Nephron progenitor cell (in vitro differentiated cells): ENCODE data around the gene SYT1.

Experiments
- DNase-seq: peaks from one replicate; pipeline ENCODE4 v3.0.0; 2021
- H3K27ac Mint-ChIP-seq: 2 replicates; pipeline ENCODE4 v1.8.0; 2021; ENCODE audit warnings: mild to moderate bottlenecking, moderate library complexity, mixed read lengths
- H3K27me3 Mint-ChIP-seq: 2 replicates; pipeline ENCODE4 v1.8.0; 2021; ENCODE audit warnings: mild to moderate bottlenecking, low read depth, mixed read lengths; ENCODE audit not compliant: poor library complexity
- H3K36me3 Mint-ChIP-seq: 2 replicates; pipeline ENCODE4 v1.8.0; 2021; ENCODE audit warnings: low read depth, mixed read lengths
- H3K4me1 Mint-ChIP-seq: 2 replicates; pipeline ENCODE4 v1.8.0; 2021; ENCODE audit warnings: mixed read lengths
- H3K4me3 Mint-ChIP-seq: 2 replicates; pipeline ENCODE4 v1.8.0; 2021; ENCODE audit warnings: mild to moderate bottlenecking, moderate library complexity, mixed read lengths
- H3K9me3 Mint-ChIP-seq: 2 replicates; pipeline ENCODE4 v1.8.0; 2021; ENCODE audit warnings: mild to moderate bottlenecking, moderate library complexity, mixed read lengths
- TF ChIP-seq, protein P1 (sequence below): fragments of 200-600 bp; sonication (generic); IDR thresholded peaks from 2 replicates; pipeline ENCODE4 v1.5.0; 2021; ENCODE audit warnings: antibody characterized with exemption

SYT1 gene

GRCh38 chr12:79125358-79125757 lies 260.8 kb downstream of the SYT1 start:
- Mint-ChIP-seq H3K27ac (no peak overlapping the region), H3K4me3 (no peak overlapping the region), H3K9me3 (no peaks in the 10 kb centered on the region), H3K27me3 (no peaks in the 10 kb centered on the region), H3K36me3 (no peaks in the 10 kb centered on the region), H3K4me1 (peaks cover 7% of the 10 kb centered on the region)
- TF ChIP-seq, protein P1, sequence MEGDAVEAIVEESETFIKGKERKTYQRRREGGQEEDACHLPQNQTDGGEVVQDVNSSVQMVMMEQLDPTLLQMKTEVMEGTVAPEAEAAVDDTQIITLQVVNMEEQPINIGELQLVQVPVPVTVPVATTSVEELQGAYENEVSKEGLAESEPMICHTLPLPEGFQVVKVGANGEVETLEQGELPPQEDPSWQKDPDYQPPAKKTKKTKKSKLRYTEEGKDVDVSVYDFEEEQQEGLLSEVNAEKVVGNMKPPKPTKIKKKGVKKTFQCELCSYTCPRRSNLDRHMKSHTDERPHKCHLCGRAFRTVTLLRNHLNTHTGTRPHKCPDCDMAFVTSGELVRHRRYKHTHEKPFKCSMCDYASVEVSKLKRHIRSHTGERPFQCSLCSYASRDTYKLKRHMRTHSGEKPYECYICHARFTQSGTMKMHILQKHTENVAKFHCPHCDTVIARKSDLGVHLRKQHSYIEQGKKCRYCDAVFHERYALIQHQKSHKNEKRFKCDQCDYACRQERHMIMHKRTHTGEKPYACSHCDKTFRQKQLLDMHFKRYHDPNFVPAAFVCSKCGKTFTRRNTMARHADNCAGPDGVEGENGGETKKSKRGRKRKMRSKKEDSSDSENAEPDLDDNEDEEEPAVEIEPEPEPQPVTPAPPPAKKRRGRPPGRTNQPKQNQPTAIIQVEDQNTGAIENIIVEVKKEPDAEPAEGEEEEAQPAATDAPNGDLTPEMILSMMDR: no peak
- no peak for DNase-seq

- H3K4me3 Mint-ChIP-seq: no peak overlapping the region
- no peak for DNase-seq
- H3K4me1 Mint-ChIP-seq: peaks cover 7% of the 10 kb centered on the region
- H3K36me3 Mint-ChIP-seq: peaks cover 5% of the 10 kb centered on the region
- TF ChIP-seq, protein P1: no peak
- no peak overlapping the region for H3K27ac Mint-ChIP-seq
- no peaks in the 10 kb centered on the region for H3K9me3 Mint-ChIP-seq
- H3K27me3 Mint-ChIP-seq: no peaks in the 10 kb centered on the region
These were observed 262.7 kb downstream of the SYT1 start for GRCh38 chr12:79127271-79127751.

GRCh38 chr12:79128956-79129355 lies 264.4 kb downstream of the SYT1 start:
- TF ChIP-seq, protein P1: no peak
- Mint-ChIP-seq H3K27me3 (no peaks in the 10 kb centered on the region), H3K36me3 (peaks cover 5% of the 10 kb centered on the region), H3K4me1 (peaks cover 7% of the 10 kb centered on the region), H3K9me3 (no peaks in the 10 kb centered on the region), H3K4me3 (no peak overlapping the region), H3K27ac (no peak overlapping the region)
- DNase-seq: no peak

DNA sequence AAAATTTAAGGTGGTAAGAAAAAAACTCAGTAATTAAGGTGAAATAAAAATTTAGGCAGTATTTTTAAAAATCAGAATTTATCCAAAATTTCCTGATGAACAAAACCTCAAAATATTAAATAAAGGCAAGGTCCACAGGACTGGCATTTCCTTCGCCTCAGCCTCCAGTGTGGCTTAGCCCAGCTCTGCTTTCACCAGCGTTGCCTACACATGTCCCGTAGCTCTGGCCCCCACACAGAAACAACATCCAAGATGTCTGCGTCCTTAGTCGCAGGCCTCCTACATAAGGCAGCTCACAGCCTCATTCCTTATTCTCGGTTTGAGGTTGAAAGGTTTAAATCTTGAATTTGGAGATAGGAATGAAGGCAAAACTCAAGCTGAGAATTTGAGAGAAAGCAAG lies 274.3 kb downstream of the SYT1 start:
- H3K9me3 Mint-ChIP-seq: no peaks in the 10 kb centered on the region
- no peaks in the 10 kb centered on the region for H3K36me3 Mint-ChIP-seq

DNA sequence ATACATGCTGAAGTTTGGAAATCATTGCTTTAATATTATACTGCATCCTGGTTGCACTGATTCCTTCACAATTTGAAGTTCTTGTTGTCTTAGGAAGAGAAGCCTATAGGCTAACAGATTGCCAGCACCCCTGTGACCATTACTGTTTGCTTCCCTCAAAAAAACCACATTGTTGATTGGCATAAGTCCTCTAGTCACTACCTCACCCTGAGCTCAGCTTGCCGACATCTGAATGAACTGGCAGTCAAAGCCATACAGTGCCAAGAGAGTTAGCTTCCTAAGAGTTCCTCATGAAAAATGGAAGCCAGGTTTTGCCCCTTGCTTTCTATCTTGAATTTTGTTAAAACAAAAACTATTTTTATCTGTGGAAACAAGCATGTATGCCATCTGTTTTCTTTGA lies 276.1 kb downstream of the SYT1 start:
- Mint-ChIP-seq H3K27me3 (no peaks in the 10 kb centered on the region), H3K9me3 (no peaks in the 10 kb centered on the region), H3K4me1 (no peaks in the 10 kb centered on the region), H3K4me3 (no peak overlapping the region), H3K36me3 (no peaks in the 10 kb centered on the region), H3K27ac (no peak overlapping the region)
- TF ChIP-seq, protein P1: no peak
- DNase-seq: no peak

More for the DNA sequence above, 274.3 kb downstream of the SYT1 start:
- no peak for DNase-seq
- no peaks in the 10 kb centered on the region for H3K27me3 Mint-ChIP-seq
- no peak overlapping the region for H3K27ac Mint-ChIP-seq
- H3K4me1 Mint-ChIP-seq: no peaks in the 10 kb centered on the region
- no peak overlapping the region for H3K4me3 Mint-ChIP-seq
- TF ChIP-seq, protein P1: no peak

DNA sequence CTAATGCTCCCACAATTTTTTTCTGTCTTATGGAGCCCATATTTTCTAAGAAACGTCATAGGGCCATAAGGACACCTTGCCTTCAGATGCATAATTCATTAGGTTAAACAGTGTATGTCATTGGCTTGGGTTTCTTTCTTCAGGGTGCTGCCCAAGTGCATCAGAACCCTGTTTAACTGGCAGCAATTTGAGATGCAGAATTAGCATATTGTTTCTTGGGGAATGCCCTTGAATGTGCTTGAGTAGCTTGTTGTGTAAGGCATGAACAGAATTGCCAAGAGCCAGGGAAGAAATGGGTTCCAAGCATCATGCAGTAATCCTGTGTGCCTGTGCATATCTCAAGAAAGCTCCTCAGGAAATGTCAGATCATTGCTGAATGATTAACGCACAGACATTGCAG lies 277.2 kb downstream of the SYT1 start:
- no peaks in the 10 kb centered on the region for H3K4me1 Mint-ChIP-seq
- no peak overlapping the region for H3K27ac Mint-ChIP-seq
- H3K4me3 Mint-ChIP-seq: no peak overlapping the region
- DNase-seq: no peak
- TF ChIP-seq, protein P1: no peak
- H3K27me3 Mint-ChIP-seq: no peaks in the 10 kb centered on the region
- peaks cover 4% of the 10 kb centered on the region for H3K9me3 Mint-ChIP-seq
- peaks cover 7% of the 10 kb centered on the region for H3K36me3 Mint-ChIP-seq
